Right atrium auricular region (tissue), 2 donors: Measurements from ENCODE around the gene UAP1L1. TPM values are rescaled to one million over a fixed set of nuclear protein-coding genes. Genes with fewer than 3 reads are reported as not detected.

Experiments
- DNase-seq: peaks from one replicate; pipeline ENCODE4 v3.0.0-alpha.2; 2019; ENCODE audit warnings: low spot score
- H3K27ac ChIP-seq, 2 donors: fragments of 200-600 bp; sonication (generic); 1 replicate in 1 of 2; 2 replicates in 1 of 2; pipeline ENCODE4 v1.5.1; 2016 to 2019
- H3K27me3 ChIP-seq, 2 donors: fragments of 200-600 bp; sonication (generic); one replicate each; pipeline versions ENCODE4 v1.5.1 to v1.6.0; 2017 to 2019
- H3K36me3 ChIP-seq: fragments of 200-600 bp; sonication (generic); one replicate; pipeline ENCODE4 v1.5.1; 2016
- H3K4me1 ChIP-seq, 2 donors: fragments of 200-600 bp; sonication (generic); one replicate each; pipeline versions ENCODE4 v1.5.1 to v1.6.0; 2017 to 2019
- H3K4me3 ChIP-seq, 2 donors: fragments of 200-600 bp; sonication (generic); 1 replicate in 1 of 2; 2 replicates in 1 of 2; pipeline ENCODE4 v1.5.1; 2017 to 2019; ENCODE audit warnings: mild to moderate bottlenecking in 1 of 2, moderate library complexity in 1 of 2
- H3K9me3 ChIP-seq, 2 donors: fragments of 200-600 bp; sonication (generic); one replicate each; pipeline ENCODE4 v1.5.1; 2019
- total RNA-seq, 2 donors: library from RNA; depleted of rRNA; stranded (reverse); fragments of >200 nt; gene quantifications; one replicate each; pipeline ENCODE4 v1.1.0, GENCODE V29; 2016
- TF ChIP-seq, protein P1 (sequence below), 2 donors: fragments of 200-600 bp; sonication (generic); IDR thresholded peaks; one replicate each; pipeline ENCODE4 v1.5.1; 2019; ENCODE audit warnings: antibody characterized with exemption in 2 of 2

The UAP1L1 gene
- total RNA-seq, 2 donors from 2014 or later = 4.3 to 6.3 TPM

- TF ChIP-seq, protein P1, sequence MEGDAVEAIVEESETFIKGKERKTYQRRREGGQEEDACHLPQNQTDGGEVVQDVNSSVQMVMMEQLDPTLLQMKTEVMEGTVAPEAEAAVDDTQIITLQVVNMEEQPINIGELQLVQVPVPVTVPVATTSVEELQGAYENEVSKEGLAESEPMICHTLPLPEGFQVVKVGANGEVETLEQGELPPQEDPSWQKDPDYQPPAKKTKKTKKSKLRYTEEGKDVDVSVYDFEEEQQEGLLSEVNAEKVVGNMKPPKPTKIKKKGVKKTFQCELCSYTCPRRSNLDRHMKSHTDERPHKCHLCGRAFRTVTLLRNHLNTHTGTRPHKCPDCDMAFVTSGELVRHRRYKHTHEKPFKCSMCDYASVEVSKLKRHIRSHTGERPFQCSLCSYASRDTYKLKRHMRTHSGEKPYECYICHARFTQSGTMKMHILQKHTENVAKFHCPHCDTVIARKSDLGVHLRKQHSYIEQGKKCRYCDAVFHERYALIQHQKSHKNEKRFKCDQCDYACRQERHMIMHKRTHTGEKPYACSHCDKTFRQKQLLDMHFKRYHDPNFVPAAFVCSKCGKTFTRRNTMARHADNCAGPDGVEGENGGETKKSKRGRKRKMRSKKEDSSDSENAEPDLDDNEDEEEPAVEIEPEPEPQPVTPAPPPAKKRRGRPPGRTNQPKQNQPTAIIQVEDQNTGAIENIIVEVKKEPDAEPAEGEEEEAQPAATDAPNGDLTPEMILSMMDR (IDR thresholded peaks at IDR 0.05) = peak in 1 of 2 donors; percentile 59
- H3K27ac ChIP-seq = no peak overlapping the region
- H3K36me3 ChIP-seq = no peaks in the 10 kb centered on the region
- H3K4me1 ChIP-seq = peaks cover 0 to 50% of the 10 kb centered on the region in 2 donors
- peaks cover 0 to 17% of the 10 kb centered on the region in 2 donors for H3K27me3 ChIP-seq
- no peaks in the 10 kb centered on the region for H3K9me3 ChIP-seq
- no peak for DNase-seq
- H3K4me3 ChIP-seq = no peak overlapping the region
Measured at GRCh38 chr9:137049544-137050449, 27.5 kb upstream of the UAP1L1 start.

DNA sequence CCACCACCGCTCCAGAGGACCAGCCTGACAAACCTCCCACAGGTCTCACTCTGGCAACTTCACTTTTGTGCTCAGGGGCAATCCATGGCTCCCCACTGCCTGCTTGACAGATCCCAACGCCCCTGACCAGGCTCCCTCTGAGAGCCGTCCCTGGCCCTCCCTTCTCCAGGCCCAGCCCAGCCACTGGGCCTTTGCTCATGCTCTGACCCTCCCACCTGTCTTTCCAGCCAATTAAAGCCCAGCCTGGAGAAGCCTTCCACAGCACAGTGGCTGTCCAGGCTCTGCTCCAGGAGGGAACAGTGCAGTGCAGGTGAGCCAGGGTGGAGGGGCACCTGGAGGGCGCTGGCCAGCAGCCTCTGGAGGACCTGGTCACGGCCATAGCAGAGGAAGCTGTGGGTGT is 26.7 kb upstream of the UAP1L1 start:
- no peaks in the 10 kb centered on the region for H3K36me3 ChIP-seq
- H3K9me3 ChIP-seq = no peaks in the 10 kb centered on the region
- no peak for DNase-seq
- H3K27ac ChIP-seq = no peak overlapping the region
- H3K4me1 ChIP-seq = peaks cover 0 to 50% of the 10 kb centered on the region in 2 donors
- TF ChIP-seq, protein P1 (IDR thresholded peaks at IDR 0.05) = no peak
- no peak overlapping the region for H3K4me3 ChIP-seq
- peaks cover 0 to 17% of the 10 kb centered on the region in 2 donors for H3K27me3 ChIP-seq

DNA sequence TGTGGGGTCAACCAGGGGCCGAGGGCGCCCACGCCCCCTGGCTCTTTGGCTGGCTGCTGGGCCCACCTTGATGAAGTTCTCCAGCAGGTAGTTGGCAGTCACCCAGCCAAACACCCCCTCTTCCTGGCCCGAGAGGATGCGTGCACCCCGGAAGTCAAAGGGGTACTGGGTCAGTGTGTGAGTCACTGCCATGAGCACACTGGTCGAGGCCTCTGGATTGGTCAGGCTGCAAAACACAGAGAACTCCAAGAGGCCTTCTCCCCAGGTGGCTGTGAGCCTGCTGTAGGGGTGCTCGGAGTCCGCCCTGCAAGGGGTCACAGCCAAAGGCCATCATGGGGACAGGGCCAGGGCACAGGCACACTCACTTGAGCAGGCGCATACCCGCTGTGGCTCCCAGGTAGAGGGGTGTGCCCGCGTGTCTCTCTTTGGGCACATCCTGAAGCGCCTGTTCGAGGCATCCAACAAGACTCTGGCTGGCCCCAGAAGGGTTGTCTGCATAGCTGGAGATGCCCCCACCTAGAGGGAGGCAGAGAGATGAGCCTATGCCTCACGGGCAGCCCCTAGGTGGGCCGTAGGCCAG is 26.1 kb upstream of the UAP1L1 start:
- peaks cover 0 to 53% of the 10 kb centered on the region in 2 donors for H3K4me1 ChIP-seq
- TF ChIP-seq, protein P1 (IDR thresholded peaks at IDR 0.05) = no peak
- no peak for DNase-seq
- no peak overlapping the region for H3K4me3 ChIP-seq
- H3K9me3 ChIP-seq = no peaks in the 10 kb centered on the region
- H3K27me3 ChIP-seq = peaks cover 0 to 17% of the 10 kb centered on the region in 2 donors
- H3K36me3 ChIP-seq = no peaks in the 10 kb centered on the region
- no peak overlapping the region for H3K27ac ChIP-seq

GRCh38 chr9:137052293-137052692 is 25.0 kb upstream of the UAP1L1 start:
- Histone ChIP-seq H3K9me3 (no peaks in the 10 kb centered on the region), H3K27ac (no peak overlapping the region), H3K36me3 (no peaks in the 10 kb centered on the region), H3K4me3 (no peak overlapping the region), H3K27me3 (peaks cover 0 to 17% of the 10 kb centered on the region in 2 donors), H3K4me1 (peaks cover 0 to 50% of the 10 kb centered on the region in 2 donors)
- no peak for DNase-seq
- TF ChIP-seq, protein P1 (IDR thresholded peaks at IDR 0.05) = no peak

GRCh38 chr9:137052998-137053943 is 24.0 kb upstream of the UAP1L1 start:
- H3K4me1 ChIP-seq = peaks cover 0 to 54% of the 10 kb centered on the region in 2 donors
- TF ChIP-seq, protein P1 (IDR thresholded peaks at IDR 0.05) = no peak
- H3K9me3 ChIP-seq = no peaks in the 10 kb centered on the region
- H3K36me3 ChIP-seq = no peaks in the 10 kb centered on the region
- H3K27ac ChIP-seq = no peak overlapping the region
- DNase-seq = no peak
- peak overlapping the region; percentile 5 to 47 for H3K4me3 ChIP-seq
- H3K27me3 ChIP-seq = peaks cover 0 to 17% of the 10 kb centered on the region in 2 donors
